ENCODE results near the gene SLC33A1. TPM values are rescaled to one million over a fixed set of nuclear protein-coding genes. Genes with fewer than 3 reads are reported as not detected.
"Not testable (repeated sequence)": the region's sequence is repeated elsewhere in the genome, so short reads cannot be mapped to it uniquely, and the experiment has no call there.

The SLC33A1 gene
- polyA plus RNA-seq (ENCODE audit: insufficient read length): 13.6 TPM

GRCh38 chr3:155854141-155854940, at the start of gene SLC33A1:
SLC33A1 (minus strand) TSS chr3:155854427; CDS start chr3:155853997, 430 bp downstream.
- DNase-seq: peak; percentile 100

- no peak for DNase-seq
Measured at GRCh38 chr3:155895379-155895900, 41.2 kb upstream of the SLC33A1 start.

DNA sequence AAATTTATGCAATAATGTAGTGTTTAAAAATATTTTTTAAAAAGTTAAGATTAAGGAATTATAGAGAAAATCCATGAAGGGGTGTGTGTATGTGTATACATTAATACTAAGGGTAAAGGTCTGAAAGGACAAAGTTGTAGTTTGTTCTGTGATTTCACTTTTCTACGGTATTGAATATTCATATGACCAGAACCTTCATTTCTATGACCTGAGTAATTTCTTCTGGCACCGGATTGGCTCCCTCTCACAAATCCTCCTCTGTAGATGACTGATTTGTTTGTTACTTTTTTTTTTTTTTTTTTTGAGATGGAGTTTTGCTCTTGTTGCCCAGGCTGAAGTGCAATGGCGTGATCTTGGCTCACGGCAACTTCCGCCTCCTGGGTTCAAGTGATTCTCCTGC, 37.1 kb upstream of the SLC33A1 start:
- no peak for DNase-seq

GRCh38 chr3:155890671-155891190, 36.5 kb upstream of the SLC33A1 start:
- no peak for DNase-seq

DNA sequence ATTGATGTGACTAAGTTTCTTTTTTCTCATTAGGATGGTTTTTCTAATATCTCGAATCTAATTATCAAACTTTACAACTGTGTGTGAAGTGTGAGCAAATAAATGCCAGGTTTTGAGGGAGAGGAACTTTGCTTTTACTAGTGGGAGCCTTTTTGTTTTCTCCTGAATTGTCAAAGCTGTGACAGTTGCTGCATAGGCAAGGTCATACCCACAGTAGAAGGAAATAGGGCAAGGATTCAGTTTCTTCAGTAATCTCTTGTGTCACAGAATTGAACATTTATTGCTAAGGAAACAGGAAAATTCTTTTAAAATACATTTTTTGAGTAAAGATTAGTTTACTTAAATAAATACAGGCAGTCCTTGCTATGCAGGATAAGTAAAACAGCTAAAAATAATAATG, 35.7 kb upstream of the SLC33A1 start:
- no peak for DNase-seq

DNA sequence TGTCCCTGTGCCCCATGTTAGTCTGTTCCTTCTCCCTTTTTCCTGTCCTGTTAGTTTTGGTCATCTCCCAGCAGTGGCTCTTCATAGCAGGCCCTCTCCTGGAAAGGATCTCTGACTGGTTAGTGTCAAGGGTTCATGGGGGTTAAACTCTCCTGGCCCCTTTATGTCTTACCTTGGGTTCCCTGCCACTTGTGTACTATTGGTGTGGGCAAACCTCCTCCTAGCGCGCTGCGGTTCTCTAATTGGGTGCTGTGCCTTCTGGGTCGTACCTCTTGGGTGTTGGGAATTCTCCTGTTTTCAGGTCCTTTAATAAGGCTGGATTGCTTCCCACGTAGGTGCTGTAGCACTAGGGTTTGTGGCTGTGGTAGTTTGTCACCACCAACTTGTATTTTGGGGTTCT, 35.0 kb upstream of the SLC33A1 start:
- no peak for DNase-seq

DNA sequence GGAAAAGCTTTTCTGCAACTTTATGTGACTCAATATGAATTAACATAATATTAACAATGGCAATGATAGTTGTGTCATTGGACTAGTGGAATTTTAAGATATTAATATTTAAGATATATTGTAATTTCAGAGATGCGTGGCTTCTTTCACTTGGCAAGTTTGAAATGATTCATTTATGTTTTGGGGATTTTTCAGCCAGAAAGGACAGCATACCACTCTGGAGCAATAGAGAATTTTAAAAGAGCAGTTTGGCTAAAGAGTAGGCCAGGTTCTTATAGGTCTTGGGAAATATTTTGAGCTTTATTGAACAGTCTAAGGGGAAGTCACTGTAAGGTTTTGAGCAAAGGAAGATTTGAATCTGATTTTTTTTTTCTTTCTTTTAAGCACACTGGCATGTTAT, 32.7 kb upstream of the SLC33A1 start:
- DNase-seq: no peak

DNA sequence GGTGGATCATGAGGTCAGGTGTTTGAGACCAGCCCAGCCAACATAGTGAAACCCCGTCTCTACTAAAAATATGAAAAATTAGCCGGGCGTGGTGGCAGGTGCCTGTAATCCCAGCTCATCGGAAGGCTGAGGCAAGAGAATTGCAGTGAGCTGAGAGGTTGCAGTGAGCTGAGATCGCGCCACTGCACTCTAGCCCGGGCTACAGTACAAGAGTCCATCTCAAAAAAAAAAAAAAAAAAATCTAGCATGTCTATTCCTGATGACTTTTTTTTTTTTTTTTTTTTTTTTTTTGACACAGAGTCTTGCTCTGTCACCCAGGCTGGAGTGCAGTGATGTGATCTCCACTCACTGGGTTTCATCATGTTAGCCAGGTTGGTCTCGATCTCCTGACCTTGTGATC, 32.1 kb upstream of the SLC33A1 start:
- not testable (repeated sequence) for DNase-seq

- no peak for DNase-seq
Measured at GRCh38 chr3:155885292-155885691, 31.1 kb upstream of the SLC33A1 start.

DNA sequence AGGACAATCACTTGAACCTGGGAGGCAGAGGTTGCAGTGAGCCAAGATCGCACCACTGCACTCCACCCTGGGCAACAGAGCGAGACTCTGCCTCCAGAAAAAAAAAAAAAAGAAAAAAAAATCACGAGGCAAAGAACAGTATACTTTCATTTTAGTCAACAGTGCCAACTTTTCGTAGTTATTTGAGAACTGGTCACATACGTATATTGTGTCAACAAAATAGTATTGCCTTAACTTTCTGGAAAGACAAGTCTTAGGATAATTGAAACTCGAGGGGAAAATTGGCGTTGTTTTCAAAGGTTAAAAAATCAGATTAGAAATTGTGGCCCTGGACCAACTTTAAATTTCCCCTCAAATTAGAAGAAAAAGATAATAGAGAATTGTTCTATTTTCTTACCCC, 30.1 kb upstream of the SLC33A1 start:
- DNase-seq: no peak

DNA sequence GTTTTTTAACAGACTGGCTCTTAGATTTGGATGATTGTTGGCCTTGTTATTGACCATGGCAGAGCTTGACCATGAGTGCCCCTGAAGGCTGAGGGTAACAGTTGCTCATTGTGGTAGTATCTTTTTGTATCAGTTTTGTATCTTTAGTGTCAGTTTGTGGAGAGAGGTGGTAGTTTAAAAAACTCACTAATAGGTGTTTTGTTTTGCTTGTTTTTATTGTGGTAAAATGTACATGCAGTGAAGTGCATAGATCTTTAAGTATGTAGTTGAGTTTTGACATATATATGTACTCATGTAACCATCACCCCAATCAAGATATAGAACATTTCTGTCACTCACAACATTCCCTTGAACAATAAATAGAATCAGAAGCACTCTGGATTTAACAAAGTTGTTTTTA, 26.1 kb upstream of the SLC33A1 start:
- no peak for DNase-seq

DNA sequence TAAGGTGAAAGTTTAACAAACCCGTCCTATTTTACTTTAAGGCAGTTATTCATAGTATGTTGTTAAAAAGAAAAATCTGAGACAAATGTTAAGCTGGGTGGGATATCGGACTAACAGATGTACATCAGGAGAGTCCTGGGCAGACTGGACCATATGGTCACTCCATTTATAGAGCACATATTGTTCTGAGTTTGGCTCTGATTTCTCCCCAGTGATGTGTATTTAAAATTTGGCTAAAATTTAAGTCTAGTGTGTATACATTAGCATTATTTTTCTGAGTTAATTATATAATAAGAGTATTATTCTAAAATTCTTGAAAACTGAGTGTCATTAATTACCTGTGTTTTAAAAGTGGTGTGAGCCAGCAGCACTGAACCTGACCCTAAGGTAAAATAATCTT, 22.3 kb upstream of the SLC33A1 start:
- no peak for DNase-seq

GRCh38 chr3:155876037-155876436, 21.8 kb upstream of the SLC33A1 start:
- DNase-seq: no peak

- no peak for DNase-seq
Measured at GRCh38 chr3:155872904-155873646, 18.8 kb upstream of the SLC33A1 start.

GRCh38 chr3:155871746-155872158, 17.5 kb upstream of the SLC33A1 start:
- DNase-seq: no peak

DNA sequence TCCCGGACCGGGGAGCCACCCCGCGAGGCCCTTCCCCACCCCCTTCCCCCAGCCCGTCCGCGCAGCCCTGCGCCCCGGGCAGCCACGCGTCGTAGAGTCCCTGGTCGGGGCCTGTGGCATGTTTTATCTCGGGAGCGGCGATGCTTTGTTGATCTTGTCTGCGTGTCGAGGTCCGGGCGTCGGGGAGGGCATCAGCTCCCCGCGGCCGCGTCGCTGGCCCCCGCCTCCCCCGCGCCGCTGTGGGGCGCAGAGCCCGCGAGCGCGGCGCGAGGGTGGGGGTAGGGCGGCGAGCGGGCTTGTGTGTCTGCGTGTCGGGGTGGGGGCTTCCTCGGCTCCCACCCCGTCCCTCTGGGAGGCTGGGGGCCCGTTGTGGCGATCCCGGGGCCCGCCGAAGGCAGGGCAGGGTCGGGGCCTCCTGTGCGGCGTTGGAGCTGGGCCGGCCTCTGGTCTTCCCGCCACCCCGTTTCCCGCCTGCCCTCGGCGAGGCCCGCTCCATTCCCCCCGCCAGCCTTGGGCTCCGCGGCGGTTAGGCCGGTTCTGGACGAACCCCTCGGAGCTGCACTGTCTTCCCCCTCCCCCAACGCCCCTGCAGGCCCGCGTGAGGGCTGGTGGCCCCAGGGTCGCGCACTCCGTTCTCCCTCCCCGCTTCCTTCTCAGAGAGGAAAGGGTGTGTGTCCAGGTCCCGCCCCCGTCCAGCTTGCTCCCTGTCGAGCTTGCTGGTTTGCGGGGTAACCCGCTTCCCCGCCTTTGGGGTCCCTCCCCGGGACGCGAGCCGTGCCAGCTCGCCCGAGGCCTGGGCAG, 16.9 kb upstream of the SLC33A1 start:
- peak; percentile 53 for DNase-seq

DNA sequence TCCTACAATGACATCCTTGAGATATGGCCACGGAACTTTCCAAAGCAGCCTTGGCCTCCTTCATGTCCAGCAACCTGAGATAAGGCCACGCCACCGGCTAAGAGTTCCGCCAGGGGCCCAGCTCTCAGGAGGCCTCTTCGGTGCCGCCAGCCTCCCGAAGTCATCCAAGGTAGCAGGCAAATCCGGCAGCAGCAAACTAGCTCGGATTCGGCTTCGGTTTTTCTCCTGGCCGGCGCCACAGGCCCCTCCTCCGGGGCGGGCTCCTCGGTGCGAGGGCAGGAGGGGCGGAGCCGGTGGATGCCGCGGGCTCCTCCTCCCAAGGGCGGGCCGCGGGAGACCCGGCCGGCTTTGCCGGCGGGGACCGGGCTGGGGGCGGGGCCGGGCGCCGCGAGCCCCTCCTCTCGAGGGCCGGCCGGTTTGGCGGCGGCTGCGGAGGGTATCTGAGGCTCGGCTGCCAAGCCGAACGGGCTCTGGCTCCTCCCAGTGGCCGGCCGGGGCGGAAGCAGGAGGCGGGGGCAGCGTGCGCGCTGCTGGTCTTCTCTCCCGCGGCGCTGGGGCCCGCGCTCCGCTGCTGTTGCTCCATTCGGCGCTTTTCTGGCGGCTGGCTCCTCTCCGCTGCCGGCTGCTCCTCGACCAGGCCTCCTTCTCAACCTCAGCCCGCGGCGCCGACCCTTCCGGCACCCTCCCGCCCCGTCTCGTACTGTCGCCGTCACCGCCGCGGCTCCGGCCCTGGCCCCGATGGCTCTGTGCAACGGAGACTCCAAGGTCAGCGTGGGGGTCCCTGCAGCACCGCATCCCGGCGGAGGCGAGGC, 16.1 kb upstream of the SLC33A1 start, which contains the start of gene GMPS:
GMPS (plus strand) TSS at position 518 of the 812 bp plus-strand sequence; CDS start at position 739, 221 bp downstream.
- DNase-seq: peak; percentile 93

DNA sequence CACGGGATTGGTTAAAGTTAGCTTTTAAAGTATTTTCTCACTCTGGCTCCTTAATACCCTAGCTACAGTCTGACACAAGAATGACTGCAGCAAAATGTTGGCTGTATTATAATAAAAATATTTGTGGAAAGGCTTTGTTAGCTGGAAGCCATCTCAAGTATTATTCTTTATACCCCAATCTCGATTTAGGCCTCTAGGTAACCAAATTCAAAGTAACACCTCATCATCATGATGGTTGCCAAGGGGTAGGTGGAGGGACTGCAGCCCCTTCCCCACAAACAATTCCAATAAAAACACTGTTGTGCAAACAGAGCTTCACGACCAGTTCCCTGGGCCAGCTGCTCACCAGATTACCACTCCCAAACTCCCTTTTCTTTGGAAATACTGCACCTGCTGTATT, 15.5 kb upstream of the SLC33A1 start:
- no peak for DNase-seq

- no peak for DNase-seq
Measured at GRCh38 chr3:155863072-155863784, 9.0 kb upstream of the SLC33A1 start.

DNA sequence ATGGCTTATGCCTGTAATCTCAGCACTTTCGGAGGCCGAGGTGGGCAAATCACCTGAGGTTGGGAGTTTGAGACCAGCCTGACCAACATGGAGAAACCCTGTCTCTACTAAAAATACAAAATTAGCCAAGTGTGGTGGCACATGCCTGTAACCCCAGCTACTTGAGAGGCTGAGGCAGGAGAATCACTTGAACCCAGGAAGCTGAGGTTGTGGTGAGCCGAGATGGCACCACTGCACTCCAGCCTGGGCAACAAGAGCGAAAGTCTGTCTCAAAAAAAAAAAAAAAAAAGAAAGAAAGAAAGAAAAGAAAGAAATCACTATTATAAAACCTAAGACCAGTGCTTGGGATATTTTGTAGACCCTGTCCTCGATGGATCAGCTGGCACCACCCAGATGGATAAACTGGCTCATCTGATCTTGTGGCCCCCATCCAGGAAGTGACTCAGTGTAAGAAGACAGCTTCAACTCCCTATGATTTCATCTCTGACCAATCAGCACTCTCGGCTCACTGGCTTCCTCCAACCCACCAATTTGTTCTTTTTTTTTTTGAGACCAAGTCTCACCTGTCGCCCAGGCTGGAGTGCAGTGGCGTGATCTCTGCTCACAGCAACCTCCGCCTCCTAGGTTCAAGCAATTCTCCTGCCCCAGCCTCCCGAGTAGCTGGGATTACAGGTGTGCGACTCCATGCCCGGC, 8.2 kb upstream of the SLC33A1 start:
- not testable (repeated sequence) for DNase-seq

Measured in hindlimb muscle (tissue), 1 donor.